Coronary artery (tissue), 2 donors: Measurements from ENCODE around the gene INPP5B.
A peak's percentile ranks its signal among the peaks of the same experiment; 100 is the strongest.

Experiments
- DNase-seq: peaks from one replicate; pipeline ENCODE4 v3.0.0-alpha.2; 2017; ENCODE audit warnings: low spot score
- H3K27ac ChIP-seq, 2 donors: fragments of 200-600 bp; sonication (generic); one replicate each; pipeline ENCODE4 v1.5.1; 2016 to 2019
- H3K4me3 ChIP-seq: fragments of 200-600 bp; sonication (generic); 2 replicates; pipeline ENCODE4 v1.5.1; 2016; ENCODE audit warnings: mild to moderate bottlenecking, moderate library complexity
- CTCF ChIP-seq: fragments of 200-600 bp; sonication (generic); IDR thresholded peaks from one replicate; pipeline ENCODE4 v1.5.1; 2019; ENCODE audit warnings: antibody characterized with exemption

Gene INPP5B

DNA sequence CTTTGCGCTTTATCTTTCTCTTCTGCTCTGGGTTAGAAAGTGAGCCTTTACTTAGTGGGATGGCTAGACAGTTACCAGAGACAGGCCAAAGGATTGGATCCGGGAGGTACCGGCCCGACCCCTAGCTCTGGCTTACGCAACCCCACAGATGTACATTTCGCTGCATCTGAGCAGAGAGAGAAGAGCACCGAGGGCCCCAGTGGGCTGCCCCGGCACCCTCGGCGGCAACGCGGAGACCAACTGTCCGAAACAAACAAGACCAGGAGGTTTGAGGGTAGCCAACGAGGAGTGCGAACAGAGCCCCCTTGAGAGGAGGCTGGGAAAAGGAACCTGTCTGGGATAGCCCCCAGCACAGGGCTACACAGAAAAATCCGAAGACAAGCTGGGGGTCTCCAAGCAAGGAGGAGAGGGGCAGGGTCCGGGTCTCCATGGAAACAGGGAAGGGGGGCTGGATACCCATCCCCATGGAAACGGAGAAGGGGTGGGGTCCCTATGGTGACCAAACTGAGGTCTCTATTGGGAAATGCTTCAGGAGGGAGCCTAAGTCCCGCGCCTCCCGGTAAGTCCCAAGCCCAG, 87.8 kb downstream of the INPP5B start:
- no peak for DNase-seq
- peak overlapping the region; percentile 82 to 88 for H3K27ac ChIP-seq
- no peak for TF ChIP-seq CTCF
- peak overlapping the region; percentile 82 for H3K4me3 ChIP-seq

DNA sequence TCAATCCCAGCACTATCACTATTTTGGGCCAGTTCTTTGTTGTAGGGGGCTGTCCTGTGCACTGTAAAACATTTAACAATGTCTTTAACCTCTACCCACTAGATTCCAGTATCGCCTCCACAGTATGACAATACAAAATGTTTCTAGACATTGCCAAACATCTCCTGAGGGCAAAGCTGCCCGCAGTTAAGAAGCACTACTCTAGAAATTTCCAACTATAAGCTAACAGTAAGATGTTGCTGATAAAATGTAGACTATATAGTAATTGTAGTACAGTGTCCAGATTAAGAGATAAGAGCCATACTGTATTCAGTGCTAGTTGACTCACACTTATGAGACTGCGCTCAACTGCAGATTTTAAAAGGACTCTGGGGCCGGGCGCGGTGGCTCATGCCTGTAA, 92.4 kb downstream of the INPP5B start:
- Histone ChIP-seq H3K27ac (no peak overlapping the region), H3K4me3 (no peak overlapping the region)
- TF ChIP-seq CTCF = no peak
- DNase-seq = no peak

DNA sequence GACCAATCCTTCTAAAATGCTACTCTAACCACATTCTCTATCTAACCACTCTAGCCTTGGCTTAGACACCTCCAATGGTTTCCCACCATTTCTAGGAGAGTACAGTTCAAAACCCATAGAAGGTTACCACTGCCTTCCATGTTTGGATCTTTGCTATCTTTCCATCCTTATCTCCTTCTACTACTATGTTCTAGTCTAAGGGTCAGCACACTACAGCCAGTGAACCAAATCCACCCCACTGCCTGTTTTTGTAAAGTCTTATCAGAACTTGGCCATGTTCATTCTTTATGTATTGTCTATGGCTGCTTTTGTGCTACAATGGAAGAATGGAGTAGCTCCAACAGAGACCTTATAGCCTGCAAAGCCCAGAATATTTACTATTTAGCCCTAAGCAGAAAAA, 93.7 kb downstream of the INPP5B start:
- Histone ChIP-seq H3K27ac (no peak overlapping the region), H3K4me3 (no peak overlapping the region)
- TF ChIP-seq CTCF = no peak
- no peak for DNase-seq

- no peak overlapping the region for H3K4me3 ChIP-seq
- DNase-seq = no peak
- no peak for TF ChIP-seq CTCF
- no peak overlapping the region for H3K27ac ChIP-seq
Measured at GRCh38 chr1:37851782-37852210, 95.1 kb downstream of the INPP5B start.

GRCh38 chr1:37851262-37851661, 95.6 kb downstream of the INPP5B start:
- H3K27ac ChIP-seq = peak overlapping the region in 1 of 2 donors; percentile 52
- DNase-seq = no peak
- H3K4me3 ChIP-seq = no peak overlapping the region
- TF ChIP-seq CTCF = no peak

DNA sequence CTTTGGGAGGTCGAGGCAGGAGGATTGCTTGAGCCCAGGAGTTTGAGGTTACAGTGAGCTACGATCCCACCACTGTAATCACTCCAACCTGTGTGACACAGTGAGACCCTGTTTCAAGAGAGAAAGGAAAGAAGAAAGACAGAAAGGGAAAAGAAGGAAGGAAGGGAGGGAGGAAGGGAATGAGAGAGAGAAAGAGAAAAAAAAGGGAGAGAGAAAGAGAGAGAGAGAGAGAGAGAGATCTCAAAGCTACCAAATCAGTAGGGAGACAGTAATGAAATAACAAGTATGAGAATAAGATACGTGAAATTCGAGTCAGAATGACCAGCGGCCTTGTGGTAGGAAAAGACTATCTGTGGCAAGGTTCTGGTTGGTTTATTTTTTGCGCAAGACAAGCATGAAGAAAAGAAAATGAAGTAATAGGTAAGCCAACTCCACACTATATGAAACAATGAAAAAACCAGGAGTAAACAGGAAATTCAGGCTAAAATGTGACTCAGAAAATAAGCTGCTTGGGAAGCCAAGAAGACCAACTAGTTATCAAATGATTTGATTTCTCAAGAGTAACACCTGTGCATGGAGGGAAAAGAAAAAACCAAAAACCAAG, 96.4 kb downstream of the INPP5B start:
- no peak for TF ChIP-seq CTCF
- H3K27ac ChIP-seq = no peak overlapping the region
- no peak for DNase-seq
- H3K4me3 ChIP-seq = no peak overlapping the region

DNA sequence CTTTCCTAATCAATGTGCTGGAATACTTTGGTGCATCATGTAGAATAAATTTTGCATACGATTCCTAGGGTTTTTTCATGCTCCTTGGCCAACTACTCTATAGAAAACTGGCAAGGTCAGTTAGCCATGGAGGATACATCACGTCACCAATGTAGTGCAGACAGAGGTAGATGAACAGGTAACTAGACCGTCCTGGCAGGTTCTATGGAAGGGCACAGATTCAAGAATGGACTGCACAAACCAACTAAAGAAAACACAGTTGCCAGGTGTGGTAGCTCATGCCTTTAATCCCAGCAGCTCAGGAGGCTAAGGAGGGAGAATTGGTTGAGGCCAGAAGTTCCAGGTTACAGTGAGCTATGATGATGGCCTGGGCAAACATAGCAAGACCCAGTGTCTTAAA, 97.4 kb downstream of the INPP5B start:
- no peak for DNase-seq
- H3K4me3 ChIP-seq = no peak overlapping the region
- no peak overlapping the region for H3K27ac ChIP-seq
- TF ChIP-seq CTCF = no peak
